Endometrial microvascular endothelial cells (primary cell): ENCODE measurements around the gene DNAH9. TPM values are rescaled to one million over a fixed set of nuclear protein-coding genes. Genes with fewer than 3 reads are reported as not detected.

Source experiments
- in situ Hi-C: cut with HindIII; loops from 2 replicates; pipeline ENCODE4 v1.10.0; 2017; ENCODE audit warnings: low sequenced_read_pairs, low pct_unique_long_range_greater_than_20kb; ENCODE audit errors: inconsistent ontology term
- total RNA-seq: library from RNA; depleted of rRNA; stranded (reverse); fragments of >200 nt; gene quantifications from one replicate; pipeline ENCODE4 v1.2.3, GENCODE V29; 2015; ENCODE audit errors: inconsistent ontology term

Gene DNAH9, protein sequence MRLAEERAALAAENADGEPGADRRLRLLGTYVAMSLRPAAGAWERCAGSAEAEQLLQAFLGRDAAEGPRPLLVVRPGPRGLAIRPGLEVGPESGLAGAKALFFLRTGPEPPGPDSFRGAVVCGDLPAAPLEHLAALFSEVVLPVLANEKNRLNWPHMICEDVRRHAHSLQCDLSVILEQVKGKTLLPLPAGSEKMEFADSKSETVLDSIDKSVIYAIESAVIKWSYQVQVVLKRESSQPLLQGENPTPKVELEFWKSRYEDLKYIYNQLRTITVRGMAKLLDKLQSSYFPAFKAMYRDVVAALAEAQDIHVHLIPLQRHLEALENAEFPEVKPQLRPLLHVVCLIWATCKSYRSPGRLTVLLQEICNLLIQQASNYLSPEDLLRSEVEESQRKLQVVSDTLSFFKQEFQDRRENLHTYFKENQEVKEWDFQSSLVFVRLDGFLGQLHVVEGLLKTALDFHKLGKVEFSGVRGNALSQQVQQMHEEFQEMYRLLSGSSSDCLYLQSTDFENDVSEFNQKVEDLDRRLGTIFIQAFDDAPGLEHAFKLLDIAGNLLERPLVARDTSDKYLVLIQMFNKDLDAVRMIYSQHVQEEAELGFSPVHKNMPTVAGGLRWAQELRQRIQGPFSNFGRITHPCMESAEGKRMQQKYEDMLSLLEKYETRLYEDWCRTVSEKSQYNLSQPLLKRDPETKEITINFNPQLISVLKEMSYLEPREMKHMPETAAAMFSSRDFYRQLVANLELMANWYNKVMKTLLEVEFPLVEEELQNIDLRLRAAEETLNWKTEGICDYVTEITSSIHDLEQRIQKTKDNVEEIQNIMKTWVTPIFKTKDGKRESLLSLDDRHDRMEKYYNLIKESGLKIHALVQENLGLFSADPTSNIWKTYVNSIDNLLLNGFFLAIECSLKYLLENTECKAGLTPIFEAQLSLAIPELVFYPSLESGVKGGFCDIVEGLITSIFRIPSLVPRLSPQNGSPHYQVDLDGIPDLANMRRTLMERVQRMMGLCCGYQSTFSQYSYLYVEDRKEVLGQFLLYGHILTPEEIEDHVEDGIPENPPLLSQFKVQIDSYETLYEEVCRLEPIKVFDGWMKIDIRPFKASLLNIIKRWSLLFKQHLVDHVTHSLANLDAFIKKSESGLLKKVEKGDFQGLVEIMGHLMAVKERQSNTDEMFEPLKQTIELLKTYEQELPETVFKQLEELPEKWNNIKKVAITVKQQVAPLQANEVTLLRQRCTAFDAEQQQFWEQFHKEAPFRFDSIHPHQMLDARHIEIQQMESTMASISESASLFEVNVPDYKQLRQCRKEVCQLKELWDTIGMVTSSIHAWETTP (N-terminal part only)
- total RNA-seq = 0.46 TPM

DNA sequence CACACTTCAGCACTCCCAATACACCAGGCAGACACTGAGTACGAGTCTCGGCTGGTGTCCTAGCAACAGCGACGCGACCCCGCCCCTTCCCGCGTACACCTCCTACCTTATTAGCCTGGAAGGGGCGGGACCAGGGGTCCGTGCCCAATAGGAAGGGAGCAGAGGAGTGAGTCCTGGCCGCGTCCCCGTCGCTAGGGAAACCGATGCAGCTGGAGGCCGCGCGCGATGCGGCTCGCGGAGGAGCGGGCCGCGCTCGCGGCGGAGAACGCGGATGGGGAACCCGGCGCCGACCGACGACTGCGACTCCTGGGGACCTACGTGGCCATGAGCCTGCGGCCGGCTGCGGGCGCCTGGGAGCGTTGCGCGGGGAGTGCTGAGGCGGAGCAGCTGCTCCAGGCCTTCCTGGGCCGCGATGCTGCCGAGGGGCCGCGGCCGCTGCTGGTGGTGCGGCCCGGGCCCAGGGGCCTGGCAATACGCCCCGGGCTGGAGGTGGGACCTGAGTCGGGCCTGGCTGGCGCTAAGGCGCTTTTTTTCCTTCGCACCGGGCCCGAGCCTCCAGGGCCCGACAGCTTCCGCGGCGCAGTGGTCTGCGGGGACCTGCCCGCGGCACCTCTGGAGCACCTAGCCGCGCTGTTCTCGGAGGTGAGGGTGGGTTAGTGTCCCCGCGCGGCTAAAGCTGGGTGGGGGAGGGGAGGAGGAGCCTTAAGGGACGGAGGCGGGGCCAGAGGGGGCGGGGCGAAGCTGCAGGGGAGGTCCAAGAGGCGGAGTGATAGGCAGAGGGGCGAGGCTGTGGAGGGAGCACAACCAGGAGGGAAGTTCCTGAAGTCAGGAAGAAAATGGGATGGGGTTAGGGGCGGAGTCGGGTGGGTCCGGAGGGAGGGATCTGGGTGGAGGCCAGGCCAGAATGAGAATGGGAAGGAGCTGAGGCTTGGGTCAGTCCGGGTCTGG, at the start of gene DNAH9:
DNAH9 (plus strand) TSS at position 197 of the 948 bp plus-strand sequence; CDS start at position 226, 29 bp downstream.
- in situ Hi-C loops = no loop called here

DNA sequence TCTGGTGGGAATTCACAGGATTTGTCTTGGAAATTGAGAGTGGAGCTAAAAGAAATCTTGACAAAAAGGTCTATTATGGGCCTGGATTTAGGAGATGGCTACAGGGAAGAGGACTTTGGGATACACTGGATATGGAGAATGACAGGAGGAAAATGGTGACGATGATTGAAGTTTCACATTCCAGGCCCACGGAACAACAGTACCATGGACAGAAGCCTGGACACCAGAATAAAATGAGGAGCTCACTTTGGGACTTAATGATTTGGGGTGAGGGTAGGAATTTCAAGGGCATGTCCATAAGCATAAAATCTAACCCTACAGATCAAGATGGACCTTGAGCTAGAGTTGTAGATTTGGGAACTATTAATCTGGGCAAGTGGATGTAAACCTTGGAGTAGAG, 47.8 kb upstream of the DNAH9 start:
- in situ Hi-C loops = no loop called here

DNA sequence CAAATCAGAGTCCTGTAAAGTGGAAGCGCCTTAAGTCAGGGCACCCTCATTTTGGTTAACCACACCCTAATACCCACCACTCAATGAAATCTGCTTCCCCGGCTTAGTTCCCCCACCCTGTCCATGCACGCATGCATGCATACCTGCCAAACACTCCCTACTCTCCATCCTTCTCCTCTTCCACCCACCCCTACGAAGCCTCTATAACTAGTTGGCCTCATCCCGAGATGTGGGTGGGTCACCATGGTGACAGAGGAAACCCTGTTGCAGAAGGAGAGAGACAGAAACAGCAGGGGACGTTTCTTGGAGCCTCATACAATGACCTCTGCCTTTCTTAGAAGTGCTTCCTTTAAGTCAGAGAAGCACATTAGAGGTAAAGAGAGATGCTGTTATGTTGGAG, 46.8 kb upstream of the DNAH9 start:
- in situ Hi-C loops = no loop called here

DNA sequence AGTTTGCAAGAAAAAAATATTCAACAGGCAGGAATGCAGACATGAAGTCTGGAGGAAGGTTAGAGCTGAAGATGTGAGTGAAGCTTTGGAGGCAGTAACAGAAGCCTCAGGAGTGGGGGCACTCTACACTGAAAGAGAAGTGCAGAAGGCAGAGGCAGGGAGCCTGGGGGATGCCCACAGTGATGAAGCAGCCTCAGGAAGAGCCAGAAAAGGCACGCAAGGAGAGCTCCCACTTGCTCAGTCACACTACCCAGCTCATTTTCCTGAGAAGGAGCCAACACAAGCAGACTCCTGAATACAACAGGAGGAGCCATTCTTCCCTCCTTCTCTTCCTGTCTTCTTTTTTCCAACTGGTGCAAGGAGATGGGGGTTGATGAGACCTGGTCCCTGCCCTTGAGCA, 45.1 kb upstream of the DNAH9 start:
- in situ Hi-C loops = no loop called here

DNA sequence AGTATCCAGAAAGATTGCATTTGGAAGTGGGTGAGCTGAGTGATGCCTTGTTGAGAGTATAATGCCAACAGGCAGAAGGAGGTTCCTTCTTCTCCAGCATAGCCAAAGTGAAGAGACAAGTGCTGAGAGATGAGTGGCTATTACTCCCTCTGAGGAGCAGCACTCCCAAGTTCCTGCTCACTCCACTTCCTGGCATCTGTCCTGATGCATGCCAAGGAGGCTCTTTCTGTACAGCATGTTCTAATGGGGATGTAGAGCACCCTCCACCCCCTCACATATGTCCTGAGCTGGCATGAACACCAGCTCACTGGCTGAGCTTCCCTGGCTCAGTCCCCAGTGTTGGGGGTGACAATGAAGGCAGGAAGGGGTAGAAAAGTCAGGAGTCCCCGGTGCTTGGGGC, 44.2 kb upstream of the DNAH9 start:
- in situ Hi-C loops = no loop called here

DNA sequence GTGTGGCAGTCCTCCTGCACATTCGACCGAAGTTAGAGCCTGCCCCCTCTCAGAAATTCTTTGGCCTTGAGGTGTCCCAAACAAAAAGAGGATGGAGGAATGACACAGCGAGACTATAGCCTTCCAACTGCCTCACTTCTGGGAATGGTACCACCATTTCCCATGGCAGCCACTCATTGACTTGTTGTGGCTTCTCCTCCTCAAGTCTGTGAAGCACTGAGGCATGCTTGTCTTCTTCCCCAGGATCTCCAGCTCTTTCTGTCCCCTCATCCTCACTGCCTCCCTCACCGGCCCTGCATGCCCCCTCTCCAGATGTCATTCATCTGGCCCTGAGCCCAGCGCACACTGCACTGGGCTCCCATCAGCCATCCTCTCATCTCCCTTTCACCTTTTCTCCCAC, 43.7 kb upstream of the DNAH9 start:
- in situ Hi-C loops = no loop called here

DNA sequence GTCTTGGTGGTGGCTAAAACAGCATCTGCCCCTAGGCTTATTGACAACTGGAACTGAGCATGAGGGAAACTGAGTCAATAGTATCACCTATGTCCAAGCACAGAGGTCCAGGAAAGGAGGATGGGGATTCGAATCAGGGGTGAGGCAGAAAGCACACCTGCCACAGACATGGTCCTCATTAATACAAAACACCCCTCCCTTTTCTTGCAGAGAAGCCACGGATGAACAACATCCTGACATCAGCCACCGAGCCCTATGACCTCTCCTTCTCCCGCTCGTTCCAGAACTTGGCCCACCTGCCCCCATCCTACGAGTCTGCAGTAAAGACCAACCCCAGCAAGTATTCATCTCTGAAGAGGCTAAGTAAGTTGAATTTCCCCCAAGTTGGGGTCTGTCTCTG, 42.7 kb upstream of the DNAH9 start:
- in situ Hi-C loops = no loop called here

DNA sequence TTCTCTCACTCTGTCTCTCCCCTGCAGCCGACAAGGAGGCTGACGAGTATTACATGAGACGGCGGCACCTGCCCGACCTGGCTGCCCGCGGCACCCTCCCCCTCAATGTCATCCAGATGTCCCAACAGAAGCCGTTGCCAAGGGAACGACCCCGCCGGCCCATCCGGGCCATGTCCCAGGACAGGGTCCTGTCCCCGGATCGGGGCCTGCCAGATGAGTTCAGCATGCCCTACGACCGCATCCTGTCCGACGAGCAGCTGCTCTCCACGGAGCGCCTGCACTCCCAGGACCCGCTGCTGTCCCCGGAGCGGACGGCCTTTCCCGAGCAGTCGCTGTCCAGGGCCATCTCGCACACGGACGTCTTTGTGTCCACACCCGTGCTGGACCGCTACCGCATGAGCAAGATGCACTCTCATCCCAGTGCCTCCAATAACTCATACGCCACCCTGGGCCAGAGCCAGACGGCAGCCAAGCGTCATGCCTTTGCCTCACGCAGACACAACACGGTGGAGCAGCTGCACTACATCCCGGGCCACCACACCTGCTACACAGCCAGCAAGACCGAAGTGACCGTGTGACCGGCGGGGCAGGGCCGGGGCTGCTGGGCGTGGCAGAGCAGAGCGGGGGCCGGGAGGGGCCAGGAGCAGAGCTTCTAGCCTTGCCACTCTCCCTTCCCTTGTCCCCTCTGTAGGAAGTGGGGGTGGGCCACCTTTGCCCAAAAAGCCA, 40.4 kb upstream of the DNAH9 start:
- in situ Hi-C loops = no loop called here

DNA sequence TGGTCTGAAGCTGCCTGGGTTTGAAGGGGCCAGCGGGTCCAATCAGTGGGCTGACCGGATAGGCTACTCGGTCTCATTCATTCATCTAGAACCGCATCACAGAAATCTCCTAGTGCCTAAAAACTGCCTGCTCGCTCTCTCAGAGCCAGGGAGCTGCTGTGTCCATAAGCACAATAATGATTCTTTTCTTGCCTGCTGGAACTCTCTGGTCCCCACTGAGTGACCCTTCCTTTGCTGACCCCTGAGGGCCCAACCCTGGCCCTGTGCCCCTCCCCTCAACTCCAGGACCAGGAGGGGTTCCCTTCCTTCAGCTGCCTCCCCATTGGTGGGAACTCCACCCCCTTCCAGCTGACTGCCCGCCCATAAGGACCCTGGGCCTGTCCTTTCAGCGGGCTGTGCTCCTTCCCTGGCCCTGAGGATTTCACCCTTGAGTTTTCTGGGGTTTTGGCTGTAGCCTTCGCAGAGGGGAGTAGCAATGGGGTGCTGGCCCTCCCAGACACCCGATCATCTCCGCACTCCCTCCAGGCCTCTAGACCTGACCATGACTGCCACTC, 39.5 kb upstream of the DNAH9 start:
- in situ Hi-C loops = no loop called here

DNA sequence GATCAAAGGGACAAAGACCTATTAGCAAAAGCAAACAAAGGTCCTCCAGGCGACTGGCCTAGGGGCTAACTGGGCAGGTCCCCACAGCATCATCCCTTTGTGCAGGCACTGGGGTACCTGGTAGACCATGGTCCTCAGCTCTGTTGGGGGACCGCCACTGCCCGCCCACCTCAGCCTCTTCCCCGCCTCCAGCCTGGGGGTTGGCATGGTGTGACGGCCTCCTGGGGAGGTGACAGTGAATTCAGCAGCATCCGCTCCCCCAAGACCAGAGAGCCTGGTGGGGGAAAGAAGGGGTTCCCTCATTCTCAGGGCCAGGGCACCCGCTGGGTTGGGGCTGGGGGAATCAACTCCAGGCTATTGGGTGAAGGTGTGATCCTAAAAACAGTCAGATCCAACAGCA, 38.7 kb upstream of the DNAH9 start:
- in situ Hi-C loops = no loop called here

DNA sequence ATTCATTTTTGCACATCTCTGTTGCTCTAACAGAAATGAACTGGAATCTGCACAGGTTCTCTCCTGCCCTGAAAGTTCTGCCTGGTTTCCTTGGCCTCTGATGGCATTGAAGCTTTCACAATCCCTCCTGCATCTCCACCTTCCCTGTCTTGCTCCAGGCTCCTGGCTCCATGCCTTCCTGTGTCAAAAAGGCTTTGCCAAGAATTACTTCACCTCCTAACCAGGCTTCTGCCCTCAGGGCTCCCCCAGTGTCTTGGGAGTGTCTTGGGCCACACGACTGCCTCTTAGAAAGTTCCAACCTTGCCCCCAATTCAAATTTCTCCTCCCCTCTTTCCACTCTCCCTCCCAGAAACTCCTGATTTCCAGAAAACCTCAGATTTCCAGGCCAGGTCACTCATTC, 37.0 kb upstream of the DNAH9 start:
- in situ Hi-C loops = no loop called here

DNA sequence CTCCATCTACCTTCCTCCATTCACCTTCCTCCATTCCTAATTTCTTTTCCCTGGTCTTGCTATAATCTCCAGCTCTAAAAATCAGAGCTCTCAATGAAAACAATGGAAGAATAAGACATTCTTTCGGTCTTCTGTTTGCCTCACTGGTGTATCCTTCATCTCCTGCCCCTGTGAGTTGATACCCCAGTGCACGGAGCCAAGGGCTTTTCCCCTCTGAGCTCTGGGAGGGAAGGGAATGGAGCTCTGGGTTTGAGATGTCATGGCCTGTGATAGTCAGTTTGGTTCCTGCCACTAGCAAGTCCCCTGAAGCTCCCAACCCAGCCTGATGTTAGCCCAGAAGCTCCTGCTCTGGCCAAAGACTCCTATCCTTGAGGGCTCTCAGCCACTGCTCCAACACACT, 36.6 kb upstream of the DNAH9 start:
- in situ Hi-C loops = no loop called here

DNA sequence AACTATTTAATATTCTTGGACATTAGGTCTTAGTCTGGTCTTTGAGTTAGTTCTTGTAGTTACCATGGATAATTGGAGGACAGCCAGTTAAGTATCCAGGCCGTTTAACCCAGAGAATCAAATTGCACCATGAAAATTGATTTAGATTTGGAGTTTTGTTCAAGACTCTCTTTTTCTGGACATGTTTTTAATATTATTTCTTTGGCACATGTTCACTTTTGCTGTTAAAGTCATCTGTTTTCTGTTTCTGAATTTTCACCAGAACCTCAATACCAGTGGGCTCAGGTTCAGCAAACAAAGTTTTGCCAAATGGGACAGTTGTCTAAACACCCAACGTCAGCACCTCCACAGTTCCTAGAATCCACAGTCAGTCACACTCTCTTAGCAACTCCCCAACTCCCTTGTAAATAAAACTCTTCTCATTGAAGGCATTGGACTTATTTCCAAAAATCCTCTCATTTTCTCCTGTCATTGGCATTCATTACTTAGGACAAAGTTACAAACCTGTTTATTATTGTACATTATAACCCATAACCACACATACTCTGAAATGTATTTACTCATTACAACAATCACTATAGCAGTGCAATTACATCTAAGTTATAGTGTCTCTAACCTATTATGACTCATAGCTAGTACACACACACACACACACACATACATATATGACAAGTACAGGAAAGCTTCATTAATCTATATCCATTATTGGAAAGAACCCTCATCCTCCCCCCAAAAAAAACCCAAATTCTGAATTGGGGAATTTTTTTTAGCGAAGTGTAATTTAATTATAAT, 33.5 kb upstream of the DNAH9 start:
- in situ Hi-C loops = no loop called here

DNA sequence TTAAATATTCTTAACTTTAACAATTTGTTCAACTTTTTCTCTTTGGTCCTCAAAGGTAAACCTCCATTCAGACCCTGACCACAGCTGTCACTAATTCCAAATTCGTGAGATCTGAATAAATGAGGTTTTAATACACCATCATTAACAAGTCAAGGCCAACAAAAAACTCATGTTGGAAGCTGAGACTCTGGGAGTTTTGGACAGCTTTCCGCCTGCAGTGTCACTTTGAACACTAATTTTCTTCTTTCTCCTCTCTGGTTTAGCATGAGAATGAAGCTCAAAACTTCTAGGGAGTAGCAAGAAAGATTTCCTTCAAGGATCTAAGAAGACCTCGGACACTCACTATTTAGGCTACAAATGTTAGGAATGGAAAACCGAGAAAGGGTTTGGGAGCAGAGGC, 32.7 kb upstream of the DNAH9 start:
- in situ Hi-C loops = no loop called here

DNA sequence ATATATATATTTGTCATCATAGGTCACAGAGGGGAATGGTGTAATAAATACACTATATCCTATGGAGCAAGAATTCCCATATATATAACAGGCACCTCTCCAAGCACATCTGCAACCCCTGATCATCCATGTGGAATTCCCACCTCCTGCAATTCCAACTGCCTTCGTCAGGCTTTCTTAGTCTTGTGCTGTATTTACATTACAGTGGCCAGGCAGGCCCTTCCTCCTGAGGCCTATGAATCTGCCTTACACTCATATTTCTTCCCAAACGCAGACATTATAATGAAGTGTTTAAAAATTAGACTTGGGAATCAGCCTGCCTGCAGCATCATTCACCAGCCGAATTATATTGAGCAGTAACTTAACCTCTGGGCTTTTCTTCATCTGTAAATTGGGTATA, 19.3 kb upstream of the DNAH9 start:
- in situ Hi-C loops = no loop called here

DNA sequence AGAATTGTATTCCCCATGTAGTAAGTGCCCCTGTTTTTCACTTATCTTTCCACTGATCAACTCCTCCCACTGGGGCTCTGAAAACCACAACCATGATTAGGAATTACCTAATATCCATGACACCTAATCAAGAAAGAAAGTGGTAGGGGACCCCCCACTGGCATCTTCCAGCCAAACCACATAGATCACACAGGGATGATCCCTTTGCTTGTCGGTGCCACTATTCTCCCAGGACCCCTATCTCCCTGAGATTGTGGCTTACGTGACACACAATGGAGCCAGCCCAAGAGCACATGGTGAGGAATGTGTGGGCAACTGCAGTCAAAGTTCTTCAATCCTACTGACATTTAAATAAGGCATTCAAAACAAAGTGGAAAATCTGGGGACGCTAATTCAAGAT, 17.6 kb upstream of the DNAH9 start:
- in situ Hi-C loops = no loop called here

DNA sequence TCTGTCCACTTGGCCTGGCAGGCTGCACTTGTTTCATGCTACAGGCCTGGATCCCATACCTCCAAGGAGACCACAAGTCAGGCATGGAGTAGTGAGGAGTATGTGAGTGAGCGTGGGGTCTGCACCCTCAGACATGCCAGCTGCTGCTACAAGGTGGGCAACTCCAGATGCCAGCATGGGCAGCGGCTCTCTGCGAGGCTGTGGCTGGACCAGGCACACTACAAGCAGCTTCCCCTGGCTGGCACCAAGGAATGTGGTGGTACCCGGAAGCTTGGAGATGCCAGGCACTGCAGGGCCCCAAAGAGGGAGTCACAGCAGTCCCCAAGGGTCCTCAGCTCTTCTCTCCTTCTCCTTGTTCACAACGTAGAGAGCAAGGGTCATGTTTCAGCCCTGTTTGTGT, 16.1 kb upstream of the DNAH9 start:
- in situ Hi-C loops = no loop called here
